ENCODE results near the gene MGAT1. TPM values are rescaled to one million over a fixed set of nuclear protein-coding genes. Genes with fewer than 3 reads are reported as not detected.

MGAT1 gene
- total and polyA plus RNA-seq, 2 of the 8 experiments (the other 6 are each of a cell fraction or from before 2014, with no cell fraction given): 66.8 to 77.0 TPM

GRCh38 chr5:180820788-180821321, 18.2 kb upstream of the MGAT1 start:
- no peak overlapping the region for H3K23ac ChIP-seq (ENCODE audit: insufficient read length)
- CTCF ChIA-PET (ENCODE audit: partially characterized antibody): interaction anchor here (1.6 kb wide), 1 partner anchor 10 kb away, joined by 9 read pairs; no protein-coding TSS in a partner anchor

More at GRCh38 chr5:180820788-180821321, 18.2 kb upstream of the MGAT1 start:
- H3K79me1 ChIP-seq (ENCODE audit: low read depth, low read length): no peaks in the 10 kb centered on the region
- no peak overlapping the region for H2BK5ac ChIP-seq (ENCODE audit: low read depth, low read length)
- H3K79me2 ChIP-seq (ENCODE audit: control insufficient read depth in 1 of 2, insufficient read depth in 2 of 2, low read length in 2 of 2): no peaks in the 10 kb centered on the region
- POLR2A ChIA-PET (ENCODE audit: partially characterized antibody): interaction anchor here (0.8 kb wide), 2 partner anchors 11 to 19 kb away, joined by 3 read pairs; no protein-coding TSS in a partner anchor
- no peak overlapping the region for H3K27ac ChIP-seq (ENCODE audit: low read depth, low read length)
- H4K8ac ChIP-seq (ENCODE audit: extremely low read depth, insufficient read depth, low read length): no peak overlapping the region
- no peak overlapping the region for H2BK120ac ChIP-seq (replicated peaks; ENCODE audit: low read depth, low read length)
- no peak overlapping the region for H2BK12ac ChIP-seq (ENCODE audit: low read depth, low read length)
- H3K4me3 ChIP-seq (ENCODE audit: extremely low read depth in 1 of 4, insufficient read depth in 2 of 4, low read depth in 3 of 4, low read length in 4 of 4): no peak overlapping the region
- H2BK15ac ChIP-seq (ENCODE audit: low read length): no peak overlapping the region
- H3K27me3 ChIP-seq (replicated peaks in 1 of 4; ENCODE audit: control insufficient read depth in 3 of 4, extremely low read depth in 1 of 4, insufficient read depth in 3 of 4, low read length in 3 of 4): peaks cover 0 to 2% (median 2%) of the 10 kb centered on the region in 4 experiments; a peak in 3 of 7 replicates
- H3K36me3 ChIP-seq (ENCODE audit: control insufficient read depth in 2 of 4, insufficient read depth in 4 of 4, low read length in 3 of 4): no peaks in the 10 kb centered on the region
- 79% methylated on average over 3 of the region's 3 CpGs; no CpG with 5 or more reads in 1 of the 2 experiments for WGBS, 2 experiments (ENCODE audit: extremely low coverage in 1 of 2, insufficient coverage in 1 of 2, insufficient read length in 1 of 2, insufficient replicate concordance in 2 of 2, low coverage in 1 of 2, low lambda C conversion rate in 2 of 2, missing lambda C conversion rate in 1 of 2)
- TF ChIP-seq MAX (IDR thresholded peaks at IDR 0.05) (no peak), TCF12 (IDR thresholded peaks at IDR 0.05; ENCODE audit: low read depth, low read length) (no peak), RAD21 (IDR thresholded peaks at IDR 0.05 in 1 of 2, conservative IDR thresholded peaks at IDR 0.05 in 1 of 2; ENCODE audit: low read depth in 2 of 2, low read length in 2 of 2) (no peak), HDAC2 (IDR thresholded peaks at IDR 0.05; ENCODE audit: borderline replicate concordance in 1 of 2, low read depth in 2 of 2, low read length in 2 of 2) (no peak), RFX5 (IDR thresholded peaks at IDR 0.05; ENCODE audit: borderline replicate concordance, low read depth, low read length) (no peak), CHD1 (IDR thresholded peaks at IDR 0.05; ENCODE audit: low read depth, low read length) (no peak)
- H3K9me3 ChIP-seq (ENCODE audit: insufficient read depth in 2 of 2, low read depth in 1 of 2, low read length in 1 of 2): no peaks in the 10 kb centered on the region
- H3K14ac ChIP-seq (ENCODE audit: insufficient read length): no peak overlapping the region
- H3K56ac ChIP-seq (replicated peaks; ENCODE audit: insufficient read length, low read depth, low read length): no peak overlapping the region
- DNase-seq (ENCODE audit: low read depth in 1 of 2, low spot score in 2 of 2) (no peak), FAIRE-seq (no peak)
- peaks cover 0 to 8% (median 3%) of the 10 kb centered on the region in 4 experiments; a peak in 4 of 7 replicates for H3K4me1 ChIP-seq (replicated peaks in 1 of 4; ENCODE audit: control insufficient read depth in 3 of 4, insufficient read depth in 4 of 4, low read length in 3 of 4)
- H2AFZ ChIP-seq (ENCODE audit: low read length): no peak overlapping the region
- no peak overlapping the region for H3K4ac ChIP-seq (replicated peaks; ENCODE audit: insufficient read length, low read depth, low read length)
- no peak overlapping the region for H3K18ac ChIP-seq (ENCODE audit: extremely low read depth, low read length)
- H4K20me1 ChIP-seq (replicated peaks in 1 of 2; ENCODE audit: control insufficient read depth in 1 of 2, insufficient read depth in 2 of 2, low read length in 2 of 2): no peaks in the 10 kb centered on the region
- H3K23me2 ChIP-seq (ENCODE audit: low read depth, low read length): no peaks in the 10 kb centered on the region
- no peak overlapping the region for H4K5ac ChIP-seq (ENCODE audit: insufficient read length, low read depth, low read length)
- H3K9ac ChIP-seq (replicated peaks in 1 of 4; ENCODE audit: extremely low read depth in 1 of 4, low read depth in 3 of 4, low read length in 3 of 4): no peak overlapping the region
- H2BK20ac ChIP-seq (ENCODE audit: low read length): no peak overlapping the region
- no peak overlapping the region for H2AK5ac ChIP-seq (ENCODE audit: low read depth, low read length)
- H3K4me2 ChIP-seq (ENCODE audit: insufficient read depth in 1 of 2, low read depth in 2 of 2, low read length in 2 of 2): no peak overlapping the region
- no peak overlapping the region for H4K91ac ChIP-seq (replicated peaks; ENCODE audit: insufficient read length, low read length)
